Hepatocyte (in vitro differentiated cells): Measurements from ENCODE around the gene FOXN3. TPM values are rescaled to one million over a fixed set of nuclear protein-coding genes. Genes with fewer than 3 reads are reported as not detected.

Source experiments
- DNase-seq: peaks from one replicate; pipeline ENCODE4 v3.0.0-alpha.2; 2016; ENCODE audit warnings: low spot score
- H2AFZ ChIP-seq: fragments of 200-600 bp; sonication (generic); 2 replicates; pipeline ENCODE4 v1.6.0; 2016; ENCODE audit warnings: antibody characterized with exemption, mild to moderate bottlenecking
- H3K27ac ChIP-seq: fragments of 200-600 bp; sonication (generic); 2 replicates; pipeline ENCODE4 v1.5.1; 2016; ENCODE audit warnings: mild to moderate bottlenecking
- H3K27me3 ChIP-seq: fragments of 200-600 bp; sonication (generic); 2 replicates; pipeline ENCODE4 v1.6.1; 2016
- H3K36me3 ChIP-seq: fragments of 200-600 bp; sonication (generic); replicated peaks from 2 replicates; pipeline ENCODE4 v1.5.1; 2016; ENCODE audit warnings: low read depth; ENCODE audit not compliant: insufficient read depth
- H3K4me1 ChIP-seq: fragments of 200-600 bp; sonication (generic); 2 replicates; pipeline ENCODE4 v1.5.1; 2016; ENCODE audit warnings: mild to moderate bottlenecking, moderate library complexity; ENCODE audit not compliant: insufficient read depth
- H3K4me2 ChIP-seq: fragments of 200-600 bp; sonication (generic); 2 replicates; pipeline ENCODE4 v1.6.0; 2016
- H3K4me3 ChIP-seq: fragments of 200-600 bp; sonication (generic); 2 replicates; pipeline ENCODE4 v1.5.1; 2016; ENCODE audit warnings: mild to moderate bottlenecking
- H3K79me2 ChIP-seq: fragments of 200-600 bp; sonication (generic); 2 replicates; pipeline ENCODE4 v1.6.0; 2017; ENCODE audit warnings: mild to moderate bottlenecking
- H3K9me2 ChIP-seq: fragments of 200-600 bp; sonication (generic); replicated peaks from 2 replicates; pipeline ENCODE4 v1.6.0; 2017; ENCODE audit warnings: mild to moderate bottlenecking; ENCODE audit not compliant: insufficient read depth
- H3K9me3 ChIP-seq: fragments of 200-600 bp; sonication (generic); 2 replicates; pipeline ENCODE4 v1.5.1; 2016; ENCODE audit warnings: low read depth, mild to moderate bottlenecking
- H4K20me1 ChIP-seq: fragments of 200-600 bp; sonication (generic); 2 replicates; pipeline ENCODE4 v1.6.0; 2016; ENCODE audit warnings: mild to moderate bottlenecking; ENCODE audit not compliant: insufficient read depth, poor library complexity, severe bottlenecking
- CTCF ChIP-seq: fragments of 200-600 bp; sonication (generic); IDR thresholded peaks from 2 replicates; pipeline ENCODE4 v1.5.1; 2016; ENCODE audit warnings: antibody characterized with exemption, mild to moderate bottlenecking; ENCODE audit not compliant: poor library complexity
- EZH2 ChIP-seq: fragments of 200-600 bp; sonication (generic); IDR thresholded peaks from 2 replicates; pipeline ENCODE4 v1.6.1; 2016; ENCODE audit warnings: antibody characterized with exemption, mild to moderate bottlenecking, borderline replicate concordance
- EZH2phosphoT487 ChIP-seq: fragments of 200-600 bp; sonication (generic); IDR thresholded peaks from one replicate; pipeline ENCODE4 v1.6.1; 2018; ENCODE audit warnings: antibody characterized with exemption, mild to moderate bottlenecking, low read depth, moderate library complexity; ENCODE audit not compliant: unreplicated experiment, severe bottlenecking
- WGBS: methylation state at CpG from one replicate; pipeline ENCODE4 v1.1.6; 2016; ENCODE audit warnings: low lambda C conversion rate; ENCODE audit errors: missing lambda C conversion rate; 5-methylcytosine and 5-hydroxymethylcytosine counted together
- polyA plus RNA-seq: library from polyadenylated mRNA; unstranded; fragments of >200 nt; fragmentation: Nextera tagmentation; extraction: Ambion mirVana; gene quantifications from 2 replicates; pipeline ENCODE4 v1.2.1, GENCODE V29; 2016
- total RNA-seq: library from RNA; depleted of rRNA; stranded (reverse); fragments of >200 nt; gene quantifications from 2 replicates; pipeline ENCODE4 v1.2.3, GENCODE V29; 2014

Gene FOXN3
- total and polyA plus RNA-seq, 2 experiments from 2014 or later, result 42.2 to 47.6 TPM

DNA sequence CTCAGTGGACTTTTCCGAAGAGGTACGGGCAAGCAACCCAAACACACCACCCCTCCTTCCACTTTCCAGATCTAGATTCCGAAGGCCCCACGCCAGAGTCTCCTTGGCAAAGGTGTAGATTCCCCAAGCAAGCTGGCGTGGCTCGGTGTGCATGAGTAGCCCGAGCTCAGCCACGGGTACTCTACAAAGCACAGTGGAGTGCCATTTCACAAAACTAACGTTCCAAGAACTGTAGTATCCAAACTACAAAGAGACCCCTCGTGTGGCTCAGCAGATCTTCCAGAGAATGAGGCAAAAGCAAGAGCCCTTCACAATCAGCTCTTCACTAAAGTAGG, 72.1 kb downstream of the FOXN3 start:
- no peaks in the 10 kb centered on the region for H3K9me3 ChIP-seq
- peaks cover 10% of the 10 kb centered on the region for H3K4me1 ChIP-seq
- H2AFZ ChIP-seq, result no peak overlapping the region
- no peaks in the 10 kb centered on the region for H3K36me3 ChIP-seq
- H3K4me3 ChIP-seq, result no peak overlapping the region
- H3K4me2 ChIP-seq, result no peak overlapping the region
- WGBS, result 92% methylated on average over 10 of the region's 10 CpGs
- H3K27ac ChIP-seq, result no peak overlapping the region
- H4K20me1 ChIP-seq, result no peaks in the 10 kb centered on the region
- TF ChIP-seq CTCF, result no peak
- no peak for TF ChIP-seq EZH2phosphoT487
- TF ChIP-seq EZH2, result no peak
- no peaks in the 10 kb centered on the region for H3K9me2 ChIP-seq
- H3K27me3 ChIP-seq, result no peaks in the 10 kb centered on the region
- H3K79me2 ChIP-seq, result peaks cover 43% of the 10 kb centered on the region
- no peak for DNase-seq

- no peak overlapping the region for H3K4me2 ChIP-seq
- no peak overlapping the region for H3K27ac ChIP-seq
- no peak overlapping the region for H3K4me3 ChIP-seq
- no peaks in the 10 kb centered on the region for H3K9me3 ChIP-seq
- no peaks in the 10 kb centered on the region for H3K9me2 ChIP-seq
- no peaks in the 10 kb centered on the region for H4K20me1 ChIP-seq
- no peak for DNase-seq
- peaks cover 25% of the 10 kb centered on the region for H3K4me1 ChIP-seq
- no peak for TF ChIP-seq EZH2
- TF ChIP-seq EZH2phosphoT487, result no peak
- no peak for TF ChIP-seq CTCF
- H3K36me3 ChIP-seq, result no peaks in the 10 kb centered on the region
- 84% methylated on average over 2 of the region's 2 CpGs for WGBS
- no peak overlapping the region for H2AFZ ChIP-seq
- H3K79me2 ChIP-seq, result peaks cover 43% of the 10 kb centered on the region
- H3K27me3 ChIP-seq, result no peaks in the 10 kb centered on the region
Observed at GRCh38 chr14:89343356-89343755, 73.7 kb downstream of the FOXN3 start.

DNA sequence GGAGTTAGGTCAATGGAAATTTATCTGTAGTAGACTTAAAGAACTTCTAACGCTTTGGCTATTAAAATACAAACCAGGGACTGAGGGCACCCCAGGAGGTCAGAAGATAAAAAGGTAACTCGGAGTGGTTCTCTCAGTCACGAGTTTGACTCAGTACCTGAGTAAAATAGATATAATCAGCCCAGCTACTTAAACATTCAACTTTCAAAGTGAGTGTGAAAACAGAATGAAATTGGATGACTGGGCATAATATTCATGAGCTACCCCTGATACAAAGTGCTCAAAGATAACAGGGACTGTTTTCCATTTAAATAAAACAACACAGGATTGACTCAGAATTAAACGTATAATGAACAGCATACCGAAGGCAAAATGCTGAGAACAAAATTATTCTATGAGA, 75.0 kb downstream of the FOXN3 start:
- no peaks in the 10 kb centered on the region for H3K27me3 ChIP-seq
- no peak overlapping the region for H3K4me2 ChIP-seq
- peaks cover 36% of the 10 kb centered on the region for H3K4me1 ChIP-seq
- no peak overlapping the region for H3K4me3 ChIP-seq
- no peaks in the 10 kb centered on the region for H4K20me1 ChIP-seq
- H3K9me3 ChIP-seq, result no peaks in the 10 kb centered on the region
- whole genome bisulfite sequencing, result 66% methylated on average over 5 of the region's 5 CpGs
- H3K9me2 ChIP-seq, result no peaks in the 10 kb centered on the region
- TF ChIP-seq EZH2 (no peak), EZH2phosphoT487 (no peak), CTCF (no peak)
- H3K36me3 ChIP-seq, result no peaks in the 10 kb centered on the region
- H2AFZ ChIP-seq, result no peak overlapping the region
- no peak overlapping the region for H3K27ac ChIP-seq
- no peak for DNase-seq
- H3K79me2 ChIP-seq, result peaks cover 40% of the 10 kb centered on the region
